Erythroblast (primary cell): ENCODE results near the gene HSD17B8.

Source experiments
- GATA1 ChIP-seq: IDR thresholded peaks from 2 replicates; pipeline ENCODE4 v1.6.1; 2011; ENCODE audit warnings: low read depth, mild to moderate bottlenecking, control low read depth, low read length, moderate library complexity
- POLR2A ChIP-seq: IDR thresholded peaks from 2 replicates; pipeline ENCODE4 v1.6.1; 2011; ENCODE audit warnings: mild to moderate bottlenecking, low read length

DNA sequence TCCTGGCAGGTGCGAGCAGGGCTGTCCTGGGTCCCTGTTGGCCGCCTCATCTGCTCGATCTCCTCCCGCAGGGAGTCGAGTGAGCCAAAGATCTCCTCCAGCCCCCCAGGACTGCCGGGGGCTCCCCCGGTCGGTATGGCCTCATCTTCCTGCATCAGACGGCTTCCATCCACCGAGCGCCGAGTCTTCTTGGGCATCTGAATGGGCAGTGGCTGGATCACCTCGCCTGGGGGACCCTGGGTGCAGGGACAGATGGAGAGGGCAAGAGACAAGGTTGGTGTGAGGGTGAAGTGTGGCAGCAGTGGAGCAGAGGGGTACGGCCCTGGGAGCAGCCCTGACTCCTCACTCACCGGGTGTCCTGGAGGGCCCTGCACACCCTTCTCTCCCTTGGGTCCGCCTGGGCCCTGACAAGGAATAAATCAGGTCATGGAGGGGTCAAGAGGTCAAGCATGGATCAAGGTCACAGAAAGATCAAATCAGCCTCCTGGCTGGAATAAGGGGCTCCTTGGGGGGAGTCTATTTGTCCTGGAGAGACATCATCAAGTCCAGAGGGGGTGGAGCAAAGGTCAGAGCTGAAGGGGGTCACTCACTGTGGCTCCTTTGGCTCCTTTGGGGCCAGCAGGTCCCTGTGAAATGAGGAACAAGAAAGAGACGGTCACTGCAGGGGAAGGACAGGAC is 38.7 kb upstream of the HSD17B8 start:
- TF ChIP-seq POLR2A (no peak), GATA1 (no peak)
